ENCODE measurements around the gene MCOLN1.

Gene MCOLN1

GRCh38 chr19:7504684-7505083, 17.7 kb upstream of the MCOLN1 start:
- DNase-seq = no peak

GRCh38 chr19:7505288-7505681, 17.1 kb upstream of the MCOLN1 start:
- DNase-seq = no peak

- DNase-seq = no peak
These were observed 16.6 kb upstream of the MCOLN1 start for GRCh38 chr19:7505682-7506384.

GRCh38 chr19:7506385-7507328, 15.8 kb upstream of the MCOLN1 start:
- no peak for DNase-seq

DNA sequence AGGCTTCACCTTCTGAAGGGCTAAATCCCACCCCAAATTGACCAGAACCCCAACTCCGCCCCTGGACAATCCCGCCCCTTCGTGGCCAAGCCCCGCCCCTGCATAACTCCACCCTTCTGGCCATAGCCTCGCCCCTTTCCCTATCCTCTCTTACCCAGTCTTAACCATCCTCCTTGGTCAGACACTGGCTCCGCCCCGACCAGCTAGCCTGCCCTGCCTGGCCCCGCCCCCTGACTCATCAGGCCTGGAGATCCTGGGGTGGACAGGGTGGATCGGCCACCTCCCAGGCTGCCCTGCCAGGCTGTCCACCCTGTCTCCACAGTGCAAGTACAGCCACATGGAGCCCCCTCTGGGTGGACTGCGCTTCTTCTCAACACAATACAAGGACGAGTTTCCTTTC, 14.5 kb upstream of the MCOLN1 start:
- DNase-seq = no peak

- DNase-seq = no peak
These were observed 12.8 kb upstream of the MCOLN1 start for GRCh38 chr19:7509625-7510024.

DNA sequence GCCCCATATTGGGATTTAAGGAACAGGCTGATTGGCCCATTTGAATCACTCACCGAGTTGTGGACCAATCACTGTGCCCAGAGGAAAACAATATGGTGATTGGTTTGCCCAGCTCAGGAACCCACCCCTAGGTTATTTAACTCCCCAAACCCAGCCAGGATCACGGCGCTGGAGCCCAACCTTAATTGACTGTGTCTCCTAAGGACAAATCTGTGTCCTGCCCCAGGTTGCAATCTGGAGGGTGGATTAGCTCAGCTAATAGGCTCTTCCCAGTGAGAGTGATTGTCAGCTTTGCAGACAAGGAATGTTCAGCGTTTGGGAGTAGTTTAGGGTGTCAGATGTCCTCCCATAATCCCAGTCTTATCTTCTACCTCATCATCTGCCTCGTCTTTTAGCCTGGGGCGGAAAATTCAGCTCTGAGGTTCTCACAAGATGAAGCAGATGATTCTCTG, 10.0 kb upstream of the MCOLN1 start:
- DNase-seq = no peak

DNA sequence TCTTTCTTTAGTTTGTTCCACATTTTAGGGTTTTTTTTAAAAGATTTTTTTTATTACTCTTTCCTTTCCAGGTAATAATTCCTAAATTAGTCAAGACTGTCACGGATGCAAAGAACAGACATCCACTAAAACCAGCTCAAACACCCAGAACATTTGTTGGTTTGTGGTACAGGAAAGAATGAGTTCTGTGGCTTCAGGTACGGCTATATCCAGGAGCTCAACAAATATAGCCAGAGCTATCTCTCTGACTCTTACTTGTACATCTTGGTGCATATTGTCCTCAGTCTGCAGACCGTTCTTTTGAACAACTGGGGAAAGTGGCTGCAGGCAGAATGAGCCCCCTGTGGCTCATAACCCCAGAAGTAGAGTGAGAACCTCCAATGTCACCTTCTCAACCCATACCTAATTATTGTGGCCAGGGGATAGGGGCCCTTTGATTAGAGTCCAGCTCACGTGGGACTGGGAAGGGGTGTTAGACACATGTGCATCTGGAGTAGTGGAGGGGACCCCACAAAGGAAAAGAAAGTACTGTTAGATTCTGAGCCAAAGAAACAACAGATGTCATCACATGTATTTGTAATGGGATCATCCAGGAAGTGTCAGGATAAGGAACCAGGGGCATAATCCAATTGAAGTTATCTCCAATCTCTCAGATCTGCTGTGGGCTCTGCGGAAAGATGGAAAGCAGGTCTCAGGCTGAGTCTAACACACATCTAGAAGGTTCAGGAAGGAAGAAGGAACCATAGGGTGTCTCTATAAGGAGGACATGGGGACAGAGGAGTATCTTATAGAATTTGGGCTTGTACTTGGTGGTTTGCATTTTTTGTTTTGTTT, 8.4 kb upstream of the MCOLN1 start:
- no peak for DNase-seq

- DNase-seq = no peak
These were observed 7.2 kb upstream of the MCOLN1 start for GRCh38 chr19:7515110-7515644.

GRCh38 chr19:7515645-7516151, 6.7 kb upstream of the MCOLN1 start, which contains the start of gene ZNF358:
ZNF358 (plus strand) TSS chr19:7516103; CDS start chr19:7519243, 3,140 bp downstream.
- peak; percentile 77 for DNase-seq

- DNase-seq = no peak
These were observed 6.1 kb upstream of the MCOLN1 start for GRCh38 chr19:7516333-7516732.

DNA sequence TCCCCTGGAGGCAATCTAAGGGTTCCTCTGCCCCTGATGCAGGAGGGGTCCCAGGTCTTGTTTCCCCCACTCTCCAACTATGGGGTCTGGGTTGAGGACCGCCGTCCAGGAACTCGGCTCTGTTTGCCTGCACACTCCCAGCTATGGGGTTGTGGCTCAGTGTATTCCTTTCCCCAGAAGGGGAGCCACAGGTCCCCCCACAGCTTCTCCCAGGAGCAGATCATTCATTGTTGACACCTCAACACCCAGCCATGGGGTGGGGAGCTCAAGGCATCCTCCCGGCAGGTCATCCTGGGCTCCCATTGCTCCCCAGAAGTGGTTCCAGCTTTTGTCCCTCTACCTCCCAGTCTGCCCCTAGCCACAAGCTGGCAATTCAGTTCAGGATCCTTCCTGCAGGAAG, 5.5 kb upstream of the MCOLN1 start:
- DNase-seq = no peak

DNA sequence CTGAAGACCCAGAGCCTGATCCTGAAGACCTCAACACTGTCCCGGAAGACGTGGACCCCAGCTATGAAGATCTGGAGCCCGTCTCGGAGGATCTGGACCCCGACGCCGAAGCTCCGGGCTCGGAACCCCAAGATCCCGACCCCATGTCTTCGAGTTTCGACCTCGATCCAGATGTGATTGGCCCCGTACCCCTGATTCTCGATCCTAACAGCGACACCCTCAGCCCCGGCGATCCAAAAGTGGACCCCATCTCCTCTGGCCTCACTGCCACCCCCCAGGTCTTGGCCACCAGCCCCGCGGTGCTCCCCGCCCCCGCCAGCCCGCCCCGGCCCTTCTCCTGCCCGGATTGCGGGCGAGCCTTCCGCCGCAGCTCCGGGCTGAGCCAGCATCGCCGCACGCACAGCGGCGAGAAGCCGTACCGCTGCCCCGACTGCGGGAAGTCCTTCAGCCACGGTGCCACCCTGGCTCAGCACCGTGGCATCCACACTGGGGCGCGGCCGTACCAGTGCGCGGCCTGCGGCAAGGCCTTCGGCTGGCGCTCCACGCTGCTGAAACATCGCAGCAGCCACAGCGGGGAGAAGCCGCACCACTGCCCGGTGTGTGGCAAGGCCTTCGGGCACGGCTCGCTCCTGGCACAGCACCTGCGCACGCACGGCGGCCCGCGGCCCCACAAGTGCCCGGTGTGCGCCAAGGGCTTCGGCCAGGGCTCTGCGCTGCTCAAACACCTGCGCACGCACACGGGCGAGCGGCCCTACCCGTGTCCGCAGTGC, 2.9 kb upstream of the MCOLN1 start:
- no peak for DNase-seq

GRCh38 chr19:7520131-7521051, 2.0 kb upstream of the MCOLN1 start:
- DNase-seq = no peak

DNA sequence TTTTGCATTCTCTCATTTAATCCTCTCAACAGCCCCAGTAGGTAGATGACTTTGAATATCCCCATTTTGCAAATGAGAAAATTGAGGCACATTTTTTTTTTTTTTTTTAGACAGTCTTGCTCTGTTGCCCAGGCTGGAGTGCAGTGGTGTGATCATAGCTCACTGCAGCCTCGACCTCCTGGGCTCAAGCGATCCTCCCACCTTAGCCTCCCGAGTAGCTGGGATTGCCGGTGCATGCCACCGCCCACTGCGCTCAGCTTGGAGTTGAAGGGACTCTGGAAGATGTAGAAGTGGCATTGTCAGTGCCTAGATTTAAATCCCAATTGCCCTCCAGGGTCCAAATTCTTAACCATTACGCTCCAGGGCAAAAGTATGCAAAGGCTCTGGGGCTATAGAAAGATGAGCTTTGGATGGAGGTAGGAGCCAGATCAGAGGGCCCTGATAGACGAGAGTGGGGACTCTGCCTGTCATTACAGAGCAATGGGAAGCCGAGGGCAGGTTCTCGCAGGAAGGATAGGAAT, 813 bp upstream of the MCOLN1 start:
- DNase-seq = no peak

- DNase-seq = no peak
These were observed 671 bp downstream of the MCOLN1 start for GRCh38 chr19:7522923-7523667.

GRCh38 chr19:7524523-7524922, 2.1 kb downstream of the MCOLN1 start:
- DNase-seq = no peak

DNA sequence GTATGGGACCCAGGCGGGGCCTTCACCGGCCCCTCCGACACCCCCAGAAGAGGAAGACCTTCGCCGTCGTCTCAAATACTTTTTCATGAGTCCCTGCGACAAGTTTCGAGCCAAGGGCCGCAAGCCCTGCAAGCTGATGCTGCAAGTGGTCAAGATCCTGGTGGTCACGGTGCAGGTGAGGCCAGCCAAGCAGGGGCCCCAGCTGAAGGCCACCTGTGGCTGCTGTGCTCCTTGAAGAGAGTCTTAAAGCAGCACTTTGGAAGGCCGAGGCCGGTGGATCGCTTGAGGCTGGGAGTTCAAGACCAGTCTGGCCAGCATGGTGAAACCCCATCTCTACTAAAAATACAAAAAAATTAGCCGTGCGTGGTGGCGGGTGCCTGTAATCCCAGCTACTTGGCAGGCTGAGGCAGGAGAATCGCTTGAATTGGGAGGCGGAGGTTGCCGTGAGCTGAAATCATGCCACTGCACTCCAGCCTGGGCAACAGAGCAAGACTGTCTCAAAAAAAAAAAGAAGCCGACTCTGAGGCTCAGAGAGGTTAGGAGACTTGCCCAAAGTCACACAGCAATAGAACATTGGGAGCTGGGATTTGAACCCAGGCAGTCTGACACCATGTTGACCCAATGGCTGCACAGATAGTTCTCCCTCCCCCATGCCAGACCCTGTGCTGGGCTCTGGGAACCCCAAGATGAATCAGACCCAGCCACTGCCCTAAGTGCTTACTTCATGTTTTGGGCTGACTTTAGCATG, 2.7 kb downstream of the MCOLN1 start:
- no peak for DNase-seq

All from NCI-H1105 treated with DMSO at 0.1 percent for 48 hours (cell line).